COR-L47 (cell line): ENCODE measurements around the gene OR51V1.
"Not testable (repeated sequence)": the region's sequence is repeated elsewhere in the genome, so short reads cannot be mapped to it uniquely, and the experiment has no call there.

Source experiments
- DNase-seq: peaks from one replicate; lab custom pipeline; 2025; lab: John Stamatoyannopoulos, UW

Gene OR51V1

GRCh38 chr11:5165898-5166297, 34.6 kb downstream of the OR51V1 start:
- DNase-seq = not testable (repeated sequence)

- DNase-seq = not testable (repeated sequence)
Measured at GRCh38 chr11:5164807-5165206, 35.7 kb downstream of the OR51V1 start.

- not testable (repeated sequence) for DNase-seq
Measured at GRCh38 chr11:5161045-5161444, 39.4 kb downstream of the OR51V1 start.

DNA sequence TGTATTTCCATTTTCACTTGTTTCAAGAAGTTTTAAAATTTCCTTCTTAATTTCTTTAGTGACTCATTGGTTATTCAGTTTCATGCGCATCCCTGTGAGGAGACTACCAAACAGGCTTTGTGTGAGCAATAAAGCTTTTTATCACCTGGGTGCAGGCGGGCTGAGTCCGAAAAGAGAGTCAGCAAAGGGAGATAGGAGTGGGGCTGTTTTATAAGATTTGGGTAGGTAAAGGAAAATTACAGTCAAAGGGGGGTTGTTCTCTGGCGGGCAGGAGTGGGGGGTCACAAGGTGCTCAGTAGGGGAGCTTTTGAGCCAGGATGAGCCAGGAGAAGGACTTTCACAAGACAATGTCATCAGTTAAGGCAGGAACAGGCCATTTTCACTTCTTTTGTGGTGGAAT, 40.3 kb downstream of the OR51V1 start:
- not testable (repeated sequence) for DNase-seq

DNA sequence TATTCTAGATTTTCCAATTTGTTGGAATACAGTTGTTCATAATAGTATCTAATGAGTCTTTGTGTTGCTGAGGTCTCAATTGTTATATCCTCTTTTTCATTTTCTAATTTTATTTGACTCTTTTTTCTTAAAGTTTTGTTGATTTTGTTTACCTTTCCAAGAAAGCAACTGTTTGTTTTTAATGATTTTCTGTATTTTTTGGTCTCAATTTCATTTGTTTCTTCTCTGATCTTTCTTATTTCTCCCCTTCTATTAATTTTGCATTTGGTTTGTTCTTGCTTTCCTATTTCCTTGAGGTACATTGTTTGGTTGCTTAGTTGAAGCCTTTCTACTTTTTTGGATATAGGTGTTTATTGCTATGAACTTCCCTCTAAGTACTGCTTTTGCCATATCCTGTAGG, 40.7 kb downstream of the OR51V1 start:
- DNase-seq = no peak

DNA sequence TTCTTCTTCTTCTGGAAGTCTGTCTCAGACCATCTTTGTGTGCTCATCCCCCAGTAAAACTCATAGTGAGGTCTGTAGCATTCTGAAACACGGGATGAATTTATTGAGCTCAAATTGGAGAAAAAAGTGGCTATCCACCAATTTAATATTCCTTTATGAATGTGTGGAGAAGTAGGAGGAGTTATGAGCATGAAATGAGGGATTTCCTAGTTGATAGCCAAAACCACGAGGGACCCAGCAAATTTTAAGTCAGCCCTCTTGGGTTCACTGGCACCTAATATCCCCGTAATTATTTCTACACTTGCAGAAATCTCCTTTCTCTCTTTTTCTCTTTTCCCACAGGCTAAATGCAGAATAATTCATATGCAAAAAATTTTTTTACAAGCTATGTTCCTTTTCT, 45.8 kb downstream of the OR51V1 start, which contains the start of gene OR52A1:
TSS of gene OR52A1 (minus strand) at position 101 of the 400 bp plus-strand sequence. CDS start 2,388 bp downstream, outside the sequence.
- DNase-seq = no peak

DNA sequence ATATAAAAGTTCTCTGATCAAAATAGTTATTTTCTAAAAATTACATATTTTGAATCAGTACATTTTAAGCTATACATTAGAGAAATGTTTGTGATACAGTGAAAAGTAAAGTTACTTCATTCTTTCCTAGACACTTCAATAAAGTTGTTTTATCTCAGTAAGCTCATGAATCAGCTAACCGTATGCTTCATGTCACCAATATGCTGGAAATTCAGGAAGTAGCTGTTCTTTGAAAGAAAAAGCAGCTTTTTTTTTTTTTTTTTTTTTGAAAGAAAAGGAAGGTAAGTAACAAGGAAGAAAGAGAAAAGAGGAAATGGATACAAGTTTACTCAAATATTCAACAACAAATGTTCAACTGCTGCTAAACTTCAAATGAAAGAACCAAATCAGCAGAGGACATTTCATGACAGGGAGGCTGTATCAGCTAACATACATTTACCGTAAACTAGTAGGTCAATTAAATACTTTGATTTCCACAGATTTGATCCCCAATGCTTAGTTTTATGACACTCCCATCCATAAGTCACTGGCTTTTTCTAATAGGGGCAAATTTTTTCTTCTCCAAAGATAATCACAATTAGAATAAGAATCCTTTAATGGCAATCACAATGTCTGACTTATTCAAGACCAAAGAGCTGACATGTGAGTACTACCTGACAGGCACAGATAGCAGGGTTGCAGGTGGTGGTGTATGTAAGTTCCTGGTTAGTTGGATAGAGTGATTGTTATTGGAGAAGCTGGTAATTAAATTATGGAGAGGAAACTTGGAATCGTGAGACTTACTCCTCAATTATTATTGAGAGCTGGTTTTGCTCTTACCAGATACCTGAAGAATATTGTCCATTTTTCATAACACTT, 46.7 kb downstream of the OR51V1 start:
- no peak for DNase-seq

DNA sequence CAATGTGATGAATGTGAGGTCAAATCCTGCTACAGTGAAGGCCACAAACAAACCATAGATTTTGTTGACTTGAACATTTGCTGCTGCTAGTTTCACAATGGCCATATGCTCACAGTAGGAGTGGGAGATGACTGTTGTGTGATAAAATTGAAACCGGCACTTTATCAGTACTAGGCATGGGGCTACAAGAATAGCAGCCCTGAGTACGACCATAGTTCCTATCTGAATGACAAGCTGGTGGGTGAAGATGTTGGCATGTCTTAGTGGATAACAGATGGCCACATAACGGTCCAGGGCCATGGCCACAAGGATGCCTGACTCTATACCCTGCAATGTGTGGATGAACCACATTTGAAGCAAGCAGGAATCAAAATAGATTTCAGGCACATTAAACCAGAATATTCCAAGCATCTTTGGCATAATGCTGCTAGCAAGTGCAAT, 48.7 kb downstream of the OR51V1 start:
- no peak for DNase-seq
